Activated CD8-positive, alpha-beta memory T cell treated with anti-CD3 and anti-CD28 coated beads for 1 hour (primary cell): ENCODE data around the gene NLRC3.
"Not testable (repeated sequence)": the region's sequence is repeated elsewhere in the genome, so short reads cannot be mapped to it uniquely, and the experiment has no call there.

Experiments
- DNase-seq, 2 donors: peaks; one replicate each; pipeline ENCODE4 v3.0.0-alpha.2; 2020; ENCODE audit warnings: low read depth in 1 of 2; ENCODE audit errors: extremely low read depth in 1 of 2

The NLRC3 gene

DNA sequence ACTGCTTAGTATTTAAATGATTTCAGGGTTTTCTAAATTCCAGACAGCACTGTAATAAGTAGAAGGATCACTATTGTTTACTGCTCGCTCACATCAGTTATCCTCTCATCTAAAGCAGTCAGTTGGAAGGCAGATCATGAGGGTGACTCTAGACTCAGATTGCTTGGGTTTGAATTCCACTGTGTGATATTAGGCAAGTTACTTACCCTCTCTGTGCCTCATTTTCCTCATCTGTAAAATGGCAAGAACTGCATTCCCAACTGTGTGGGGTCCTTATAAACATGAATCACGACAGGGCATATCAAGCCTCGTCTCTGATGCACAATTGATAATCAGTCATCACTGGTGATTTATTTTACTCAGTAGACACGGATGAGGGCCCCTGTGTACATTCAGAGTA, 61.3 kb downstream of the NLRC3 start:
- no peak for DNase-seq

GRCh38 chr16:3514621-3515020, 62.6 kb downstream of the NLRC3 start:
- no peak for DNase-seq

DNA sequence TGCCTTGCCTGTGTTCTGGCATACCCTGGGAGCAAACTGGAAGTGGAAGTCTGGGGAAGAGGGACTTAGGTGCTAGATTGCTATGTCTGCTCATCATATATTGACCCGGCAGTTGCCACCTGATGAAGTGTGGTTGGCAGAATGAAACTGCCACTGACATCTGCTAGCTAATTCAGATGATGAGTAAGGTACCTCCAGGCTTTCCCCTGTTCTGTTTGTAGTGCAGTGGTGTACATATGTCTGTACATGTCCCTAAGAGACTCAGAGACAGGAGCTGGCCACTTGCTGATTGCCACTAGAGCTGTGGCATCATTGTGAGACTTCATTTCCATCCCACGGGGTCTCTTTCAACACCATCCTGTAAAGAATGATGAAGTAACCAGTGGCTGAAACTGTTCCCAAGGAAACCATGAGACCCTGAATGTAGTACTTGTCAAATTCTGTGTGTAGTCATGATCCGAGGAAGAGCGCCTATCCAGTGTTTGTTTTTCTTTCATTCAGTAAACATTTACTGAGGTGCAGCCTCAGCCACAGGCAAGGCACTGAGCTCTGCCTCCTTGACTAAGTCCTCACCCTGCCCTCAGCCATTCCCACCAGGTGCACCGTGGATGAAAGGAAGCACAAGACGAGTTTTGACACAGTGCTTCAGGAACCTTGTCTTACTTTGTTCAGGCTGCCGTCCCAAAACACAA, 63.2 kb downstream of the NLRC3 start:
- no peak for DNase-seq

GRCh38 chr16:3511286-3512180, 65.7 kb downstream of the NLRC3 start:
- no peak for DNase-seq

DNA sequence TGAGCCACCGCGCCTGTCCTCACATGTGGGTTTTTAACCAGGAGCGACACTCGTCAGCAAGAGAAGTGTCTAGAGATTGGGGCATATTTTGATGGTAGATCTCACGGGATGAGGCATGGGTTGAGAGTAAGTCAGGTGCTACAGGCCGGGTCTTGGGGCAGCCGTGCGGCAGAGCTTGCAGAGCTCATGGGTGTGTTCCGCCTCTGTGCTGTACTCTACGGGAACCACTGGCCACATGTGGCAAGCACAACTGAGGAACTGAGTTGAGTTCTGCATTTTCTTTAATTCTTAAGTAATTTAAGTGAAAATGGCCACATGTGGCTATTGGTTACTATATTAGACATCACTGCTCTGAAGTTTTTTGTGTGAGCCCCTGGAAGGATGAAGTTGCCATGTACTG, 66.8 kb downstream of the NLRC3 start:
- DNase-seq, result no peak

DNA sequence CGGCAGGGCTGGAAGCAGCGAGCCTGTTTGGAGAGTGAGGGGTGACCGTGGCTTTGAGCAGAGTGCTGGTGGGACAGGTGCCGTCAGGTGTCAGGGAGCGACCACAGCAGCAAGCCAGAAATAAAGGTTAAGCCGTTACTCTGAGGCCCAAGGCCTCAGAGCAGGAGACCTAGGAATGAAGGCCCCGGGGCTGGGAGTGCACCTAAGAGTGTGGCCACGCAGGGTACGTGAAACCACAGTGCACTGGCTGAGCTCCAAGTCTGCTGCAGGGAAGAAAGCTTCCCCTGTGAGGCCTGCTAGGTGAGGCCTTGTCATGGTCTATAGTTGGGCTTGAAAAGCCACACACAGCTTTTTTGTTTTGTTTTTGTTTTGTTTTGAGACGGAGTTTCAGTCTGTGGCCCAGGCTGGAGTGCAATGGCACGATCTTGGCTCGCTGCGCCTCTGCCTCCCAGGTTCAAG, 67.7 kb downstream of the NLRC3 start:
- DNase-seq, result peak; percentile 55 to 64

DNA sequence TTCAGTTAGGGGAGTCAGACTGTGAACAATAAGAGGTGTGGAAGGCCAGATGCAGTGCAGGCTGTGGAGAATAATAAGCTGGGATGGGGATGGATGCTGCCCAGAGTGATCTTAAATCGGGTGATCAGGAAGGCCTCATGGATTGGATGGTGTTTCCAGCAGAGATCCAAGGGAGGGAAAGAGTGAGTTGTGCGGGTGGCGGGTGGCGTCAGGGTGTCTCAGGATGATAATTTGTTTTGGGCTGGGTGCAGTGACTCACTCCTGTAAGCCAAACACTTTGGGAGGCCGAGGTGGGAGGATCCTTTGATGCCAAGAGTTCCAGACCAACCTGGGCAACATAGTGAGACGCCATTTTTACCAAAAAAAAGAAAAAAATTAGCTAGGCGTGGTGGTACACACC, 68.5 kb downstream of the NLRC3 start:
- DNase-seq, result no peak

DNA sequence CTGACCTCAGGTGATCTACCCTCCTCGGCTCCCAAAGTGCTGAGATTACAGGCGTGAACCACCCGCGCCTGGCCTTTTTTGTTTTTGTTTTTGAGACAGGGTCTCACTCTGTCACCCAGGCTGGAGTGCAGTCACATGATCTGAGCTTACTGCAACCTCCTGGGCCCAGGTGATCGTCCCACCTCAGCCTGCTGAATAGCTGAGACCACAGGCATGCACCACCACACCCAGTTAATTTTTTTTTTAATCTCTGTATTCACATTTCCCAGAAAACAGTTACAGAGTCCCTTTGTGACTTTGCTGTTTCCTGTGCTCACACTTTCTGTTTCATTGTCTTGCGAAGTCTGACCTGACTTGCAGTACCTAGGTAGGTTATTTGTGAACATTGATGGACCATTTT, 73.7 kb downstream of the NLRC3 start:
- DNase-seq, result no peak

- DNase-seq, result no peak
Measured at GRCh38 chr16:3501783-3502400, 75.3 kb downstream of the NLRC3 start.

- not testable (repeated sequence) for DNase-seq
Measured at GRCh38 chr16:3501412-3501761, 75.8 kb downstream of the NLRC3 start.

GRCh38 chr16:3498988-3499387, 78.2 kb downstream of the NLRC3 start:
- DNase-seq, result no peak

GRCh38 chr16:3497771-3498170, 79.4 kb downstream of the NLRC3 start:
- no peak for DNase-seq

GRCh38 chr16:3496386-3496785, 80.8 kb downstream of the NLRC3 start:
- DNase-seq, result no peak

DNA sequence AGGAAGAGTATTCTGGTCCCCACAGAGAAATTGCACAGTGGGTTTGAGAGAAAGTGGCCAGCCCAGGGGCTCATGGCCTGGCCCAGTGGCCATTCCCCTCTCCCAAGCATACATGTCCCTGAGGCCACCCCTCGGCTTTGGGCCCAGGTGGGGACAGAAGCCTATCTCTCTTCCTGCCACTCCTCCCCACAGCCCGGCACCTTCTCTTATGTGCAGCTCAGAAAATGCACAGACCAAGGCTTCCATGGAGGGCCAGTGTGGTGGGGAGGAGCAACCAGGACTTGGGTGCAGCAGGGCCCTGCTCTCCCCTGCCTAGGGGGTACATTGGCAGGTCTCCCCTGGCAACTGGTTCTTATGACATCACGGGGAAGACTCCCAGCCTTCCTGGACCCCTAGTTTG, 82.0 kb downstream of the NLRC3 start, which contains the start of gene C16orf90:
TSS of gene C16orf90 (minus strand) at position 314 of the 400 bp plus-strand sequence. CDS start at position 246, 68 bp downstream.
- no peak for DNase-seq

DNA sequence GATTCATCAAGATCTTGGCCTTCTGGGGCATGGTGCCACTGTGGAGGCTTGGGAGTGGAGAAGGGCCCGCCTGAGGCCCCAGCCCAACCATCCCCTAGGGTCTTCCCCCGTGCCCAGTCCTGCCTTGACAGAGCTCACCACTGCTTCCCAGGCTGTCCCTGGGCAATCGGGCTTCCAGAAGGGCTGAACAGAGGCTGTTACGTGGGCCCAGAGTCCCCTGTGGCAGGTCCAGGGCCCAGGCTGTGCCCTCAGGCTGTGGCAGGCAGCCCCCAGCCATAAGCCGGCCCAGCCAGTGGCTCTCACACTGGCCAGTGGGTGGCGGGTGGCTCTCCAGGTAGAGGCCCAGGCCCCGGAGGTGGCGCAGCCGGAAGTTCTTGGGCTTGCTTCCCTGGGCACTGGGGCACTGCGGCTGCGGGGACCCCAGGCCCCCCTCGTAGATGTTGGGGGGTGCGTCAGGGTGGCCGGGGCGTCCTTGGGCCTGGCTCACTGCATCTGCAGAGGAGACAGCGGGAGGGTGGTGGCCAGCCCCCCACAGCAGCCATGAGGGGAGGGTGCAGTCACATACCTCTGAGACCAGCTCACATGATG, 82.7 kb downstream of the NLRC3 start:
- no peak for DNase-seq

GRCh38 chr16:3492356-3492755, 84.8 kb downstream of the NLRC3 start:
- DNase-seq, result no peak

GRCh38 chr16:3490911-3491629, 86.1 kb downstream of the NLRC3 start:
- DNase-seq, result no peak
